RWPE1 (cell line): ENCODE measurements around the gene PCSK1.
"Not testable (repeated sequence)": the region's sequence is repeated elsewhere in the genome, so short reads cannot be mapped to it uniquely, and the experiment has no call there.

Experiments used
- CTCF ChIA-PET: fragments of 350-600 bp; sonication (Branson Sonifier 250); formaldehyde crosslinking; extraction: SDS; loops from one replicate; lab custom pipeline; 2021; lab: Yijun Ruan, JAX
- POLR2A ChIA-PET: fragments of 400-600 bp; formaldehyde crosslinking; extraction: SDS; loops from one replicate; lab custom pipeline; 2020; ENCODE audit warnings: antibody characterized with exemption; ENCODE audit not compliant: low non-redundant PET; lab: Yijun Ruan, JAX
- DNase-seq: peaks from one replicate; pipeline ENCODE4 v3.0.0; 2012; ENCODE audit warnings: low spot score
- H3K27ac ChIP-seq: fragments of 450-650 bp; 2 replicates; pipeline ENCODE4 v1.5.1; 2017
- CTCF ChIP-seq: fragments of 450-650 bp; conservative IDR thresholded peaks from 2 replicates; pipeline ENCODE4 v1.5.1; 2017; ENCODE audit warnings: low read depth, mild to moderate bottlenecking

PCSK1 gene

GRCh38 chr5:96372726-96373380, 60.2 kb downstream of the PCSK1 start:
- no peak for DNase-seq
- ChIA-PET CTCF (interaction anchor here (0.6 to 1.1 kb wide), 3 partner anchors 21 to 398 kb away, joined by 3 to 4 read pairs (median 3); no protein-coding TSS in a partner anchor), POLR2A (no interaction called here)
- TF ChIP-seq CTCF, result no peak
- no peak overlapping the region for H3K27ac ChIP-seq

- H3K27ac ChIP-seq, result no peak overlapping the region
- TF ChIP-seq CTCF, result no peak
- CTCF ChIA-PET, result interaction anchor here (0.6 to 0.7 kb wide), 3 partner anchors 9 to 614 kb away, joined by 3 read pairs; no protein-coding TSS in a partner anchor
- DNase-seq, result no peak
- POLR2A ChIA-PET, result no interaction called here
Measured at GRCh38 chr5:96370976-96371375, 62.1 kb downstream of the PCSK1 start.

GRCh38 chr5:96367337-96367736, 65.7 kb downstream of the PCSK1 start:
- POLR2A ChIA-PET, H3K27ac ChIP-seq, DNase-seq: not testable (repeated sequence)
- CTCF ChIA-PET, result interaction anchor here (0.6 kb wide), 1 partner anchor 31 kb away, joined by 3 read pairs; no protein-coding TSS in a partner anchor

GRCh38 chr5:96354237-96354636, 78.8 kb downstream of the PCSK1 start:
- ChIA-PET POLR2A (no interaction called here), CTCF (interaction anchor here (0.9 to 1.0 kb wide), 2 partner anchors 10 to 39 kb away, joined by 3 read pairs; no protein-coding TSS in a partner anchor)
- H3K27ac ChIP-seq, result no peak overlapping the region
- DNase-seq, result no peak
- no peak for TF ChIP-seq CTCF

GRCh38 chr5:96353220-96353619, 79.8 kb downstream of the PCSK1 start:
- POLR2A ChIA-PET, result no interaction called here
- TF ChIP-seq CTCF, result no peak
- CTCF ChIA-PET, result interaction anchor here (0.5 to 1.0 kb wide), 4 partner anchors 9 to 193 kb away, joined by 3 to 4 read pairs (median 3); no protein-coding TSS in a partner anchor
- H3K27ac ChIP-seq, result no peak overlapping the region
- DNase-seq, result no peak

- no peak for DNase-seq
- no peak for TF ChIP-seq CTCF
- H3K27ac ChIP-seq, result no peak overlapping the region
- CTCF ChIA-PET, result interaction anchor here (0.6 to 1.0 kb wide), 2 partner anchors 162 to 250 kb away, joined by 4 to 9 read pairs; no protein-coding TSS in a partner anchor
- POLR2A ChIA-PET, result no interaction called here
Measured at GRCh38 chr5:96350678-96351077, 82.4 kb downstream of the PCSK1 start.

GRCh38 chr5:96348536-96348935, 84.5 kb downstream of the PCSK1 start:
- H3K27ac ChIP-seq, result no peak overlapping the region
- CTCF ChIA-PET, result no interaction called here
- no peak for TF ChIP-seq CTCF
- POLR2A ChIA-PET, result no interaction called here
- no peak for DNase-seq
